GM23338 (cell line): ENCODE data around the gene RAD50. TPM values are rescaled to one million over a fixed set of nuclear protein-coding genes. Genes with fewer than 3 reads are reported as not detected.

ENCODE experiments used
- ATAC-seq: fragments of 200-7000 bp; cut with Tn5 transposase; 3 replicates; pipeline ENCODE4 v1.9.1; 2020
- DNase-seq: peaks from one replicate; pipeline ENCODE4 v3.0.0-alpha.2; 2015; ENCODE audit warnings: low spot score
- H2AFZ ChIP-seq: fragments of 200-600 bp; sonication (generic); 2 replicates; pipeline ENCODE4 v1.8.0; 2016; ENCODE audit warnings: antibody characterized with exemption, mild to moderate bottlenecking, moderate library complexity
- H3F3A ChIP-seq: fragments of 200-600 bp; sonication (generic); replicated peaks from 2 replicates; pipeline ENCODE4 v1.8.0; 2017; ENCODE audit warnings: antibody characterized with exemption, mixed run types, low read depth
- H3K27ac ChIP-seq: fragments of 200-600 bp; sonication (generic); 2 replicates; pipeline ENCODE4 v1.6.1; 2016; ENCODE audit warnings: low read depth
- H3K27me3 ChIP-seq: fragments of 200-600 bp; sonication (generic); 2 replicates; pipeline ENCODE4 v1.8.0; 2016; ENCODE audit warnings: mild to moderate bottlenecking, mixed run types, moderate library complexity; ENCODE audit not compliant: insufficient read depth
- H3K36me3 ChIP-seq: fragments of 200-600 bp; sonication (generic); 2 replicates; pipeline ENCODE4 v1.8.0; 2016; ENCODE audit warnings: mild to moderate bottlenecking; ENCODE audit not compliant: insufficient read depth
- H3K4me1 ChIP-seq: fragments of 200-600 bp; sonication (generic); 2 replicates; pipeline ENCODE4 v1.8.0; 2016; ENCODE audit warnings: mild to moderate bottlenecking, moderate library complexity; ENCODE audit not compliant: insufficient read depth
- H3K4me2 ChIP-seq: fragments of 200-600 bp; sonication (generic); 2 replicates; pipeline ENCODE4 v1.7.1; 2017; ENCODE audit warnings: mixed run types
- H3K4me3 ChIP-seq: fragments of 200-600 bp; sonication (generic); 2 replicates; pipeline ENCODE4 v1.6.1; 2016; ENCODE audit warnings: mixed run types
- H3K79me2 ChIP-seq: fragments of 200-600 bp; sonication (generic); replicated peaks from 2 replicates; pipeline ENCODE4 v1.8.0; 2017; ENCODE audit warnings: mild to moderate bottlenecking; ENCODE audit not compliant: insufficient read depth
- H3K9me2 ChIP-seq: fragments of 200-600 bp; sonication (generic); 2 replicates; pipeline ENCODE4 v1.8.0; 2017; ENCODE audit not compliant: insufficient read depth
- H4K20me1 ChIP-seq: fragments of 200-600 bp; sonication (generic); replicated peaks from 2 replicates; pipeline ENCODE4 v1.8.0; 2017; ENCODE audit warnings: mild to moderate bottlenecking; ENCODE audit not compliant: insufficient read depth
- H3K27ac Mint-ChIP-seq: 2 replicates; pipeline ENCODE4 v1.8.0; 2020; ENCODE audit warnings: inconsistent platforms, mild to moderate bottlenecking, moderate library complexity, mixed read lengths
- H3K27me3 Mint-ChIP-seq: 3 replicates; pipeline ENCODE4 v1.8.0; 2022; ENCODE audit warnings: low read depth, mild to moderate bottlenecking, moderate library complexity, mixed read lengths, inconsistent platforms; ENCODE audit not compliant: insufficient read depth, poor library complexity
- H3K36me3 Mint-ChIP-seq: 3 replicates; pipeline ENCODE4 v1.8.0; 2021; ENCODE audit warnings: low read depth, mild to moderate bottlenecking, inconsistent platforms, moderate library complexity, mixed read lengths
- H3K4me1 Mint-ChIP-seq: 3 replicates; pipeline ENCODE4 v1.8.0; 2020; ENCODE audit warnings: mild to moderate bottlenecking, inconsistent platforms, mixed read lengths
- H3K4me3 Mint-ChIP-seq: 3 replicates; pipeline ENCODE4 v1.8.0; 2021; ENCODE audit warnings: moderate library complexity, mild to moderate bottlenecking, inconsistent platforms, mixed read lengths
- H3K9me3 Mint-ChIP-seq: 3 replicates; pipeline ENCODE4 v1.8.0; 2020; ENCODE audit warnings: moderate library complexity, mild to moderate bottlenecking, inconsistent platforms, mixed read lengths
- CREB1 ChIP-seq: fragments of 250-450 bp; sonication (Bioruptor Pico); IDR thresholded peaks from 2 replicates; pipeline ENCODE4 v1.5.0; 2020; ENCODE audit warnings: low read depth, mild to moderate bottlenecking, moderate library complexity
- EZH2 ChIP-seq: fragments of 200-600 bp; sonication (generic); IDR thresholded peaks from one replicate; pipeline ENCODE4 v1.8.0; 2017; ENCODE audit warnings: antibody characterized with exemption, mild to moderate bottlenecking, low read depth; ENCODE audit not compliant: unreplicated experiment
- EZH2phosphoT487 ChIP-seq: fragments of 200-600 bp; sonication (generic); IDR thresholded peaks from one replicate; pipeline ENCODE4 v1.8.1; 2018; ENCODE audit warnings: antibody characterized with exemption; ENCODE audit not compliant: unreplicated experiment
- JUNB ChIP-seq: IDR thresholded peaks from one replicate; pipeline ENCODE4 v1.6.1; 2016; ENCODE audit warnings: antibody characterized with exemption; ENCODE audit not compliant: unreplicated experiment
- NANOG ChIP-seq: IDR thresholded peaks from 2 replicates; pipeline ENCODE4 v1.6.1; 2016; ENCODE audit warnings: antibody characterized with exemption, borderline replicate concordance
- REST ChIP-seq: IDR thresholded peaks from one replicate; pipeline ENCODE4 v1.6.1; 2018; ENCODE audit warnings: antibody characterized with exemption; ENCODE audit not compliant: unreplicated experiment
- STAT1 ChIP-seq: IDR thresholded peaks from one replicate; pipeline ENCODE4 v1.6.1; 2016; ENCODE audit warnings: antibody characterized with exemption; ENCODE audit not compliant: unreplicated experiment
- ZNF331 ChIP-seq: fragments of 250-450 bp; sonication (Bioruptor Pico); IDR thresholded peaks from 2 replicates; pipeline ENCODE4 v1.5.0; 2020; ENCODE audit warnings: low read depth, mild to moderate bottlenecking, moderate library complexity
- polyA plus RNA-seq: library from polyadenylated mRNA; unstranded; fragments of >200 nt; fragmentation: Nextera tagmentation; extraction: Ambion mirVana; gene quantifications from 2 replicates; pipeline ENCODE4 v1.2.1, GENCODE V29; 2016
- total RNA-seq: library from RNA; depleted of rRNA; stranded (reverse); fragments of >200 nt; shearing (Covaris generic); gene quantifications from 2 replicates; pipeline ENCODE4 v1.2.3, GENCODE V29; 2014
- TF ChIP-seq, protein P1 (sequence below): IDR thresholded peaks from 2 replicates; pipeline ENCODE4 v1.6.1; 2016; ENCODE audit warnings: antibody characterized with exemption
- TF ChIP-seq, protein P2 (sequence below): fragments of 250-450 bp; sonication (Bioruptor Pico); IDR thresholded peaks from 2 replicates; pipeline ENCODE4 v1.5.0; 2020; ENCODE audit warnings: mild to moderate bottlenecking, moderate library complexity

The RAD50 gene
- total and polyA plus RNA-seq, 2 experiments from 2014 or later = 27.0 to 52.2 TPM

- TF ChIP-seq, protein P1, sequence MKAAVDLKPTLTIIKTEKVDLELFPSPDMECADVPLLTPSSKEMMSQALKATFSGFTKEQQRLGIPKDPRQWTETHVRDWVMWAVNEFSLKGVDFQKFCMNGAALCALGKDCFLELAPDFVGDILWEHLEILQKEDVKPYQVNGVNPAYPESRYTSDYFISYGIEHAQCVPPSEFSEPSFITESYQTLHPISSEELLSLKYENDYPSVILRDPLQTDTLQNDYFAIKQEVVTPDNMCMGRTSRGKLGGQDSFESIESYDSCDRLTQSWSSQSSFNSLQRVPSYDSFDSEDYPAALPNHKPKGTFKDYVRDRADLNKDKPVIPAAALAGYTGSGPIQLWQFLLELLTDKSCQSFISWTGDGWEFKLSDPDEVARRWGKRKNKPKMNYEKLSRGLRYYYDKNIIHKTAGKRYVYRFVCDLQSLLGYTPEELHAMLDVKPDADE = no peak
- no peak for TF ChIP-seq NANOG
- no peak for TF ChIP-seq JUNB
- TF ChIP-seq STAT1 = no peak
Measured at GRCh38 chr5:132688536-132689339, 132.0 kb downstream of the RAD50 start (continued).

GRCh38 chr5:132689513-132689912 is 132.7 kb downstream of the RAD50 start:
- Histone ChIP-seq H3K27ac (no peak overlapping the region), H3K9me2 (no peaks in the 10 kb centered on the region), H4K20me1 (no peaks in the 10 kb centered on the region), H3K27me3 (no peaks in the 10 kb centered on the region), H3F3A (no peaks in the 10 kb centered on the region), H2AFZ (no peak overlapping the region), H3K4me3 (no peak overlapping the region), H3K4me1 (no peaks in the 10 kb centered on the region), H3K4me2 (no peak overlapping the region), H3K79me2 (no peaks in the 10 kb centered on the region), H3K36me3 (no peaks in the 10 kb centered on the region)
- Mint-ChIP-seq H3K9me3 (no peaks in the 10 kb centered on the region), H3K27me3 (peaks cover 5% of the 10 kb centered on the region), H3K4me3 (no peak overlapping the region), H3K4me1 (no peaks in the 10 kb centered on the region; the same call in 2 of the 3 replicates), H3K36me3 (no peaks in the 10 kb centered on the region; the same call in 2 of the 3 replicates), H3K27ac (no peak overlapping the region)
- ATAC-seq (no peak), DNase-seq (no peak)
- TF ChIP-seq, protein P1 = no peak
- TF ChIP-seq EZH2phosphoT487 = no peak
- no peak for TF ChIP-seq ZNF331 (CRISPR knock-in tag)
- no peak for TF ChIP-seq NANOG
- TF ChIP-seq, protein P2, sequence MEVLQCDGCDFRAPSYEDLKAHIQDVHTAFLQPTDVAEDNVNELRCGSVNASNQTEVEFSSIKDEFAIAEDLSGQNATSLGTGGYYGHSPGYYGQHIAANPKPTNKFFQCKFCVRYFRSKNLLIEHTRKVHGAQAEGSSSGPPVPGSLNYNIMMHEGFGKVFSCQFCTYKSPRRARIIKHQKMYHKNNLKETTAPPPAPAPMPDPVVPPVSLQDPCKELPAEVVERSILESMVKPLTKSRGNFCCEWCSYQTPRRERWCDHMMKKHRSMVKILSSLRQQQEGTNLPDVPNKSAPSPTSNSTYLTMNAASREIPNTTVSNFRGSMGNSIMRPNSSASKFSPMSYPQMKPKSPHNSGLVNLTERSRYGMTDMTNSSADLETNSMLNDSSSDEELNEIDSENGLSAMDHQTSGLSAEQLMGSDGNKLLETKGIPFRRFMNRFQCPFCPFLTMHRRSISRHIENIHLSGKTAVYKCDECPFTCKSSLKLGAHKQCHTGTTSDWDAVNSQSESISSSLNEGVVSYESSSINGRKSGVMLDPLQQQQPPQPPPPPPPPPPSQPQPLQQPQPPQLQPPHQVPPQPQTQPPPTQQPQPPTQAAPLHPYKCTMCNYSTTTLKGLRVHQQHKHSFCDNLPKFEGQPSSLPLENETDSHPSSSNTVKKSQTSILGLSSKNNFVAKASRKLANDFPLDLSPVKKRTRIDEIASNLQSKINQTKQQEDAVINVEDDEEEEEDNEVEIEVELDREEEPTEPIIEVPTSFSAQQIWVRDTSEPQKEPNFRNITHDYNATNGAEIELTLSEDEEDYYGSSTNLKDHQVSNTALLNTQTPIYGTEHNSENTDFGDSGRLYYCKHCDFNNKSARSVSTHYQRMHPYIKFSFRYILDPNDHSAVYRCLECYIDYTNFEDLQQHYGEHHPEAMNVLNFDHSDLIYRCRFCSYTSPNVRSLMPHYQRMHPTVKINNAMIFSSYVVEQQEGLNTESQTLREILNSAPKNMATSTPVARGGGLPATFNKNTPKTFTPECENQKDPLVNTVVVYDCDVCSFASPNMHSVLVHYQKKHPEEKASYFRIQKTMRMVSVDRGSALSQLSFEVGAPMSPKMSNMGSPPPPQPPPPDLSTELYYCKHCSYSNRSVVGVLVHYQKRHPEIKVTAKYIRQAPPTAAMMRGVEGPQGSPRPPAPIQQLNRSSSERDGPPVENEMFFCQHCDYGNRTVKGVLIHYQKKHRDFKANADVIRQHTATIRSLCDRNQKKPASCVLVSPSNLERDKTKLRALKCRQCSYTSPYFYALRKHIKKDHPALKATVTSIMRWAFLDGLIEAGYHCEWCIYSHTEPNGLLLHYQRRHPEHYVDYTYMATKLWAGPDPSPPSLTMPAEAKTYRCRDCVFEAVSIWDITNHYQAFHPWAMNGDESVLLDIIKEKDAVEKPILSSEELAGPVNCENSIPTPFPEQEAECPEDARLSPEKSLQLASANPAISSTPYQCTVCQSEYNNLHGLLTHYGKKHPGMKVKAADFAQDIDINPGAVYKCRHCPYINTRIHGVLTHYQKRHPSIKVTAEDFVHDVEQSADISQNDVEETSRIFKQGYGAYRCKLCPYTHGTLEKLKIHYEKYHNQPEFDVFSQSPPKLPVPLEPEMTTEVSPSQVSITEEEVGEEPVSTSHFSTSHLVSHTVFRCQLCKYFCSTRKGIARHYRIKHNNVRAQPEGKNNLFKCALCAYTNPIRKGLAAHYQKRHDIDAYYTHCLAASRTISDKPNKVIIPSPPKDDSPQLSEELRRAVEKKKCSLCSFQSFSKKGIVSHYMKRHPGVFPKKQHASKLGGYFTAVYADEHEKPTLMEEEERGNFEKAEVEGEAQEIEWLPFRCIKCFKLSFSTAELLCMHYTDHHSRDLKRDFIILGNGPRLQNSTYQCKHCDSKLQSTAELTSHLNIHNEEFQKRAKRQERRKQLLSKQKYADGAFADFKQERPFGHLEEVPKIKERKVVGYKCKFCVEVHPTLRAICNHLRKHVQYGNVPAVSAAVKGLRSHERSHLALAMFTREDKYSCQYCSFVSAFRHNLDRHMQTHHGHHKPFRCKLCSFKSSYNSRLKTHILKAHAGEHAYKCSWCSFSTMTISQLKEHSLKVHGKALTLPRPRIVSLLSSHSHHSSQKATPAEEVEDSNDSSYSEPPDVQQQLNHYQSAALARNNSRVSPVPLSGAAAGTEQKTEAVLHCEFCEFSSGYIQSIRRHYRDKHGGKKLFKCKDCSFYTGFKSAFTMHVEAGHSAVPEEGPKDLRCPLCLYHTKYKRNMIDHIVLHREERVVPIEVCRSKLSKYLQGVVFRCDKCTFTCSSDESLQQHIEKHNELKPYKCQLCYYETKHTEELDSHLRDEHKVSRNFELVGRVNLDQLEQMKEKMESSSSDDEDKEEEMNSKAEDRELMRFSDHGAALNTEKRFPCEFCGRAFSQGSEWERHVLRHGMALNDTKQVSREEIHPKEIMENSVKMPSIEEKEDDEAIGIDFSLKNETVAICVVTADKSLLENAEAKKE (CRISPR knock-in tag) = no peak
- no peak for TF ChIP-seq REST
- no peak for TF ChIP-seq EZH2
- TF ChIP-seq CREB1 (CRISPR knock-in tag) = no peak
